ENCODE results near the gene ALK.

ALK gene

GRCh38 chr2:29394311-29394980, 526.9 kb downstream of the ALK start:
- no peak for DNase-seq

- DNase-seq: no peak
These were observed 527.7 kb downstream of the ALK start for GRCh38 chr2:29393676-29394075.

GRCh38 chr2:29392774-29393173, 528.6 kb downstream of the ALK start:
- no peak for DNase-seq

- no peak for DNase-seq
These were observed 531.2 kb downstream of the ALK start for GRCh38 chr2:29390136-29390535.

GRCh38 chr2:29389686-29390085, 531.7 kb downstream of the ALK start:
- DNase-seq: no peak

- DNase-seq: no peak
These were observed 533.3 kb downstream of the ALK start for GRCh38 chr2:29388071-29388470.

- no peak for DNase-seq
These were observed 538.9 kb downstream of the ALK start for GRCh38 chr2:29382486-29382885.

- no peak for DNase-seq
These were observed 543.6 kb downstream of the ALK start for GRCh38 chr2:29377788-29378187.

- no peak for DNase-seq
These were observed 544.8 kb downstream of the ALK start for GRCh38 chr2:29376541-29376940.

GRCh38 chr2:29375843-29376242, 545.5 kb downstream of the ALK start:
- DNase-seq: no peak

GRCh38 chr2:29374823-29375222, 546.6 kb downstream of the ALK start:
- no peak for DNase-seq

GRCh38 chr2:29373870-29374269, 547.5 kb downstream of the ALK start:
- DNase-seq: no peak

- DNase-seq: no peak
These were observed 549.2 kb downstream of the ALK start for GRCh38 chr2:29372185-29372584.

- no peak for DNase-seq
These were observed 550.7 kb downstream of the ALK start for GRCh38 chr2:29370581-29371125.

GRCh38 chr2:29370173-29370572, 551.2 kb downstream of the ALK start:
- no peak for DNase-seq

GRCh38 chr2:29368659-29369040, 552.7 kb downstream of the ALK start:
- no peak for DNase-seq

GRCh38 chr2:29367986-29368658, 553.3 kb downstream of the ALK start:
- DNase-seq: no peak

GRCh38 chr2:29363111-29363510, 558.3 kb downstream of the ALK start:
- DNase-seq: no peak

GRCh38 chr2:29361231-29361630, 560.2 kb downstream of the ALK start:
- no peak for DNase-seq

- DNase-seq: no peak
These were observed 561.2 kb downstream of the ALK start for GRCh38 chr2:29360016-29360784.

- DNase-seq: no peak
These were observed 567.9 kb downstream of the ALK start for GRCh38 chr2:29353403-29353991.

GRCh38 chr2:29351916-29352591, 569.3 kb downstream of the ALK start:
- no peak for DNase-seq

GRCh38 chr2:29351248-29351647, 570.1 kb downstream of the ALK start:
- no peak for DNase-seq

Measured in central memory CD4-positive, alpha-beta T cell (primary cell).